ENCODE data around the gene SWT1.

SWT1 gene

DNA sequence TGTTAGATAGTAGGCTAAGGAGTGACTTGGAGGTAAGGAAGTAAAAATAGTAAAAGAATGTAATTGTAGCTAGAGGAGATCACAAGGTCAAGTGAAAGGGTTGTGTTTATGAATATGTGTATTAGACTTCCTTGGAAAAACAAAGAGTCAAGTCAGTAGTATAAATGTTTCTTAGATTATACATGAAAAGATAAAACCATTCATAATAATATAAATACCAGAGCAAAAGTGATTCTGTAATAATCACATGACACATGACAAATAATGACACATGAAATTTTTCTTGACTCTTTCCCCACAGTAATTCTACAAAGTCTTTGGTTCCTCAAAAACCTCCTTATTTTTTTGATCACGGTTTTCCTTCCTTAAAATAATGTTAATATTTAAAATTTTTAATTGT is 103.6 kb downstream of the SWT1 start:
- Mint-ChIP-seq H3K4me3 (no peak overlapping the region), H3K4me1 (no peaks in the 10 kb centered on the region), H3K9me3 (peaks cover 3% of the 10 kb centered on the region), H3K27me3 (ENCODE audit: low read depth) (no peaks in the 10 kb centered on the region), H3K27ac (no peak overlapping the region), H3K36me3 (ENCODE audit: low read depth) (peaks cover 10% of the 10 kb centered on the region)
- TF ChIP-seq, protein P1, sequence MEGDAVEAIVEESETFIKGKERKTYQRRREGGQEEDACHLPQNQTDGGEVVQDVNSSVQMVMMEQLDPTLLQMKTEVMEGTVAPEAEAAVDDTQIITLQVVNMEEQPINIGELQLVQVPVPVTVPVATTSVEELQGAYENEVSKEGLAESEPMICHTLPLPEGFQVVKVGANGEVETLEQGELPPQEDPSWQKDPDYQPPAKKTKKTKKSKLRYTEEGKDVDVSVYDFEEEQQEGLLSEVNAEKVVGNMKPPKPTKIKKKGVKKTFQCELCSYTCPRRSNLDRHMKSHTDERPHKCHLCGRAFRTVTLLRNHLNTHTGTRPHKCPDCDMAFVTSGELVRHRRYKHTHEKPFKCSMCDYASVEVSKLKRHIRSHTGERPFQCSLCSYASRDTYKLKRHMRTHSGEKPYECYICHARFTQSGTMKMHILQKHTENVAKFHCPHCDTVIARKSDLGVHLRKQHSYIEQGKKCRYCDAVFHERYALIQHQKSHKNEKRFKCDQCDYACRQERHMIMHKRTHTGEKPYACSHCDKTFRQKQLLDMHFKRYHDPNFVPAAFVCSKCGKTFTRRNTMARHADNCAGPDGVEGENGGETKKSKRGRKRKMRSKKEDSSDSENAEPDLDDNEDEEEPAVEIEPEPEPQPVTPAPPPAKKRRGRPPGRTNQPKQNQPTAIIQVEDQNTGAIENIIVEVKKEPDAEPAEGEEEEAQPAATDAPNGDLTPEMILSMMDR (IDR thresholded peaks at IDR 0.05; ENCODE audit: unreplicated experiment in 3 of 3), result no peak

DNA sequence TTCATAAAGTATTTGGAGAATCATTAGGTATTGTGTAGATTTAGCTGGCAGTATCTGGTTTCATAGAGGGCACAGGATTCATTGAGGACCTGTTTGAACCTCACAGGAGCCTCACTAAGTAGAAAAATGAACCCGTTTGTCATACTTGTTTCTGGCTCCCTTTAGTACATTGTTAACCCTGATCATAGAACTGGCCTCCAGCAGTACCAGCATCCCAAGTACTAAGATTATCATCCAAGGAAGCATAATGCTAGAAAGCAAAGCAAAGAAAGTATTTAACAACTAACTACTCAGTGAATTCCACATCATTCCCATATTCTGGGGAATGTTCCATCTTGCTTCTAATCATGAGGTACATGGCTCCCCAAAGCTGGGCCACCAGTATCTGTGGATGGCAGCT is 105.2 kb downstream of the SWT1 start:
- TF ChIP-seq, protein P1 (IDR thresholded peaks at IDR 0.05; ENCODE audit: unreplicated experiment in 3 of 3), result no peak
- Mint-ChIP-seq H3K9me3 (peaks cover 3% of the 10 kb centered on the region), H3K4me1 (no peaks in the 10 kb centered on the region), H3K27me3 (ENCODE audit: low read depth) (no peaks in the 10 kb centered on the region), H3K36me3 (ENCODE audit: low read depth) (peaks cover 10% of the 10 kb centered on the region), H3K4me3 (no peak overlapping the region), H3K27ac (no peak overlapping the region)

DNA sequence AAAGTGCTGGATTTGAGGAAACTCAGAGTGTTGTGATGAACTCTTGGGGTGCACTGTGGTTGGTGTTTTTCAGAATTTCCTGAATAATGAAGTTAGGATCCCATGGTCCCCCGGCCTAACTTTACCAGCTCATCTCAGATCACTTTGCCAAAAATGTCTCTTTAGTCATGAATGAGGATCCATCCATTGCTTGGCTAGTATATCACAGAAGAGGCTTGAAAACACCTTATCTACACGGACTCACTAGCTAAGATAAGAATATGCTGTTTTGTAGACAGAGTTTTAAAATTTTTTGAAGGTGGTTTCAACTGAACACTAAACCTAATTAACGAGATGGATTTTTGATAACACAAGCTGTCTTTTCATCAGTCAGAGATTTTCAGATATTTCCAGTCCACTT is 106.3 kb downstream of the SWT1 start:
- no peaks in the 10 kb centered on the region for H3K9me3 Mint-ChIP-seq
- no peak overlapping the region for H3K27ac Mint-ChIP-seq

GRCh38 chr1:185263780-185264179 is 106.8 kb downstream of the SWT1 start:
- no peaks in the 10 kb centered on the region for H3K27me3 Mint-ChIP-seq (ENCODE audit: low read depth)
- H3K9me3 Mint-ChIP-seq, result no peaks in the 10 kb centered on the region
- H3K4me1 Mint-ChIP-seq, result no peaks in the 10 kb centered on the region
- TF ChIP-seq, protein P1 (IDR thresholded peaks at IDR 0.05; ENCODE audit: unreplicated experiment in 3 of 3), result no peak
- no peak overlapping the region for H3K27ac Mint-ChIP-seq
- H3K36me3 Mint-ChIP-seq (ENCODE audit: low read depth), result peaks cover 7% of the 10 kb centered on the region
- H3K4me3 Mint-ChIP-seq, result no peak overlapping the region

More for the DNA sequence above, 106.3 kb downstream of the SWT1 start:
- Mint-ChIP-seq H3K36me3 (ENCODE audit: low read depth) (peaks cover 10% of the 10 kb centered on the region), H3K27me3 (ENCODE audit: low read depth) (no peaks in the 10 kb centered on the region), H3K4me1 (no peaks in the 10 kb centered on the region), H3K4me3 (no peak overlapping the region)
- TF ChIP-seq, protein P1 (IDR thresholded peaks at IDR 0.05; ENCODE audit: unreplicated experiment in 3 of 3), result no peak

GRCh38 chr1:185265314-185265713 is 108.3 kb downstream of the SWT1 start:
- no peaks in the 10 kb centered on the region for H3K27me3 Mint-ChIP-seq (ENCODE audit: low read depth)
- H3K27ac Mint-ChIP-seq, result no peak overlapping the region
- H3K4me3 Mint-ChIP-seq, result no peak overlapping the region
- no peaks in the 10 kb centered on the region for H3K9me3 Mint-ChIP-seq
- TF ChIP-seq, protein P1 (IDR thresholded peaks at IDR 0.05; ENCODE audit: unreplicated experiment in 3 of 3), result no peak
- H3K4me1 Mint-ChIP-seq, result no peaks in the 10 kb centered on the region
- H3K36me3 Mint-ChIP-seq (ENCODE audit: low read depth), result peaks cover 4% of the 10 kb centered on the region

- TF ChIP-seq, protein P1 (IDR thresholded peaks at IDR 0.05; ENCODE audit: unreplicated experiment in 3 of 3), result no peak
- H3K4me3 Mint-ChIP-seq, result no peak overlapping the region
- H3K4me1 Mint-ChIP-seq, result no peaks in the 10 kb centered on the region
- H3K9me3 Mint-ChIP-seq, result no peaks in the 10 kb centered on the region
- no peaks in the 10 kb centered on the region for H3K27me3 Mint-ChIP-seq (ENCODE audit: low read depth)
- no peak overlapping the region for H3K27ac Mint-ChIP-seq
- H3K36me3 Mint-ChIP-seq (ENCODE audit: low read depth), result no peaks in the 10 kb centered on the region
Measured at GRCh38 chr1:185267301-185267700, 110.3 kb downstream of the SWT1 start.

Data from nephron (organoid).